ENCODE data around the gene LTBP1. TPM values are rescaled to one million over a fixed set of nuclear protein-coding genes. Genes with fewer than 3 reads are reported as not detected.
"Not testable (repeated sequence)": the region's sequence is repeated elsewhere in the genome, so short reads cannot be mapped to it uniquely, and the experiment has no call there.

LTBP1 gene
- total RNA-seq, 1 donor from 2014 or later = 29.7 TPM

GRCh38 chr2:33388996-33389395 lies 442.2 kb downstream of the LTBP1 start:
- H3K4me1 Mint-ChIP-seq (ENCODE audit: low read depth, unreplicated experiment) = peaks cover 9% of the 10 kb centered on the region
- no peak overlapping the region for H3K27ac Mint-ChIP-seq (ENCODE audit: unreplicated experiment)
- FAIRE-seq (no peak), DNase-seq (ENCODE audit: low read depth) (no peak)
- Histone ChIP-seq H3K36me3 (ENCODE audit: insufficient read depth, low read length) (peaks cover 8% of the 10 kb centered on the region), H3K4me2 (ENCODE audit: low read length) (no peak overlapping the region), H3K9ac (ENCODE audit: low read length) (no peak overlapping the region), H4K20me1 (ENCODE audit: insufficient read depth, low read length) (no peaks in the 10 kb centered on the region), H3K27ac (ENCODE audit: low read depth, low read length) (no peak overlapping the region), H3K4me3 (ENCODE audit: insufficient read depth, low read depth, low read length) (no peak overlapping the region), H2AFZ (ENCODE audit: low read depth, low read length) (no peak overlapping the region), H3K27me3 (ENCODE audit: insufficient read depth, low read length) (no peaks in the 10 kb centered on the region), H3K4me1 (ENCODE audit: insufficient read depth, low read length) (peaks cover 7% of the 10 kb centered on the region), H3K79me2 (ENCODE audit: insufficient read depth, low read length) (no peaks in the 10 kb centered on the region), H3K9me3 (ENCODE audit: insufficient read depth, low read depth, low read length) (no peaks in the 10 kb centered on the region)
- H3K4me3 Mint-ChIP-seq (ENCODE audit: unreplicated experiment) = no peak overlapping the region
- TF ChIP-seq, protein P1, sequence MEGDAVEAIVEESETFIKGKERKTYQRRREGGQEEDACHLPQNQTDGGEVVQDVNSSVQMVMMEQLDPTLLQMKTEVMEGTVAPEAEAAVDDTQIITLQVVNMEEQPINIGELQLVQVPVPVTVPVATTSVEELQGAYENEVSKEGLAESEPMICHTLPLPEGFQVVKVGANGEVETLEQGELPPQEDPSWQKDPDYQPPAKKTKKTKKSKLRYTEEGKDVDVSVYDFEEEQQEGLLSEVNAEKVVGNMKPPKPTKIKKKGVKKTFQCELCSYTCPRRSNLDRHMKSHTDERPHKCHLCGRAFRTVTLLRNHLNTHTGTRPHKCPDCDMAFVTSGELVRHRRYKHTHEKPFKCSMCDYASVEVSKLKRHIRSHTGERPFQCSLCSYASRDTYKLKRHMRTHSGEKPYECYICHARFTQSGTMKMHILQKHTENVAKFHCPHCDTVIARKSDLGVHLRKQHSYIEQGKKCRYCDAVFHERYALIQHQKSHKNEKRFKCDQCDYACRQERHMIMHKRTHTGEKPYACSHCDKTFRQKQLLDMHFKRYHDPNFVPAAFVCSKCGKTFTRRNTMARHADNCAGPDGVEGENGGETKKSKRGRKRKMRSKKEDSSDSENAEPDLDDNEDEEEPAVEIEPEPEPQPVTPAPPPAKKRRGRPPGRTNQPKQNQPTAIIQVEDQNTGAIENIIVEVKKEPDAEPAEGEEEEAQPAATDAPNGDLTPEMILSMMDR (IDR thresholded peaks at IDR 0.05; ENCODE audit: insufficient read depth, low read depth, low read length) = no peak
- no peak for TF ChIP-seq EZH2 (IDR thresholded peaks at IDR 0.05; ENCODE audit: insufficient read depth, low read length)
- H3K9me3 Mint-ChIP-seq (ENCODE audit: unreplicated experiment) = no peaks in the 10 kb centered on the region
- peaks cover 2% of the 10 kb centered on the region for H3K36me3 Mint-ChIP-seq (ENCODE audit: low read depth, unreplicated experiment)
- no peaks in the 10 kb centered on the region for H3K27me3 Mint-ChIP-seq (ENCODE audit: low read depth, unreplicated experiment)

DNA sequence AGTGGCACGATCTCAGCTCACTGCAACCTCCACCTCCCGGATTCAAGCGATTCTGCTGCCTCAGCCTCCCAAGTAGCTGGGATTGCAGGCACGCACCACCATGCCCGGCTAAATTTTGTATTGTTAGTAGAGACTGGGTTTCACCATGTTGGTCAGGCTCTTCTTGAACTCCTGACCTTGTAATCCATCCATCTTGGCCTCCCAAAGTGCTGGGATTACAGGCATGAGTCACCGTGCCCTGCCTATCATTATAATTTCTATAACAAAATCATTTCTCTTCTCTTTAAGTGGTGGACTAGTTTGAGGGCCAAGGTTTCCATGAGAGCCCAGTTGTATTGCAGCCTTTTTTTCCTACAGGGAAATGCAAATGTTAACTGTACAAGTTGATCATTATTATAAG lies 442.9 kb downstream of the LTBP1 start:
- H2AFZ ChIP-seq (ENCODE audit: low read depth, low read length); H3K27me3 ChIP-seq (ENCODE audit: insufficient read depth, low read length); H3K27me3 Mint-ChIP-seq (ENCODE audit: low read depth, unreplicated experiment); DNase-seq (ENCODE audit: low read depth); H3K4me1 Mint-ChIP-seq (ENCODE audit: low read depth, unreplicated experiment); H3K27ac Mint-ChIP-seq (ENCODE audit: unreplicated experiment); H3K27ac ChIP-seq (ENCODE audit: low read depth, low read length); H3K9me3 ChIP-seq (ENCODE audit: insufficient read depth, low read depth, low read length); H3K4me1 ChIP-seq (ENCODE audit: insufficient read depth, low read length); FAIRE-seq; H3K36me3 ChIP-seq (ENCODE audit: insufficient read depth, low read length); H3K9me3 Mint-ChIP-seq (ENCODE audit: unreplicated experiment); H3K79me2 ChIP-seq (ENCODE audit: insufficient read depth, low read length); H3K9ac ChIP-seq (ENCODE audit: low read length); H4K20me1 ChIP-seq (ENCODE audit: insufficient read depth, low read length); H3K4me3 Mint-ChIP-seq (ENCODE audit: unreplicated experiment); H3K4me2 ChIP-seq (ENCODE audit: low read length); H3K4me3 ChIP-seq (ENCODE audit: insufficient read depth, low read depth, low read length); H3K36me3 Mint-ChIP-seq (ENCODE audit: low read depth, unreplicated experiment): not testable (repeated sequence)

DNA sequence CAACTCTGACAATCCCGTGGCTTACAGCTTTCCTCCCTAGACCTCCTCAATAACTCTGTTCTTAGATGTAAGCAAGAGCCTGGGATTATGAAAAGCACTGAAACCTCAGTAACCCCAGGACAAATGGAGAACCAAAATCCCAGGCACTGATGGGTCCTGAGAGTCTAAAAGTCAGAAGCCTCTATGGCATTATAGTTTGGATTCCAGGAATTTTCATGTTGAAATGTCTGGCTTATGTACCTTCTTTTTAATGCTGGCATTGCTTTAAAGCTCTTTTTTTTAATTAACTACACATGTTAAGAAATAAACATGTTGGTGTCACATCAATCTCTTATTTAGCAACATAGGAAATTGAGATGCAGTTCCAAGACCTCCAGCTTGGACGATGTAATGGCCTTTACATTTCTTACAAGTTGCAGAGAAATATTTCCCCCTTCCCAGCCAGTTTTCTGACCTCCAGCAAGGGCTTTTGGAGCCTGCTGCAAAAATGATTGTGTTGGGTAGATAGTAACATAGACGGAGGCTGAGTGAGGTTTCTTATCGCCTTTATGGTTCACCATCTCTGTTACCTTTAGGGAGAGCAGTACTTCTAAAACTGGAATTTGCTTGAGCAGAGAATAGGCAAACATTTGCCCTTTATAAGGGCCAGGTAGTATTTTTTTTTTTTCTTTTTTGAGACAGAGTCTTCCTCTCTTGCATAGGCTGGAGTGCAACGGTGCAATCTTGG lies 444.9 kb downstream of the LTBP1 start:
- H3K27me3 Mint-ChIP-seq (ENCODE audit: low read depth, unreplicated experiment) = no peaks in the 10 kb centered on the region
- H3K9me3 Mint-ChIP-seq (ENCODE audit: unreplicated experiment) = peaks cover 1% of the 10 kb centered on the region
- Histone ChIP-seq H3K27ac (ENCODE audit: low read depth, low read length) (no peak overlapping the region), H3K36me3 (ENCODE audit: insufficient read depth, low read length) (peaks cover 8% of the 10 kb centered on the region), H3K9me3 (ENCODE audit: insufficient read depth, low read depth, low read length) (no peaks in the 10 kb centered on the region), H3K4me2 (ENCODE audit: low read length) (no peak overlapping the region), H3K9ac (ENCODE audit: low read length) (no peak overlapping the region), H3K4me1 (ENCODE audit: insufficient read depth, low read length) (peaks cover 7% of the 10 kb centered on the region), H3K4me3 (ENCODE audit: insufficient read depth, low read depth, low read length) (no peak overlapping the region), H3K27me3 (ENCODE audit: insufficient read depth, low read length) (no peaks in the 10 kb centered on the region), H2AFZ (ENCODE audit: low read depth, low read length) (no peak overlapping the region), H4K20me1 (ENCODE audit: insufficient read depth, low read length) (no peaks in the 10 kb centered on the region), H3K79me2 (ENCODE audit: insufficient read depth, low read length) (no peaks in the 10 kb centered on the region)
- no peak overlapping the region for H3K4me3 Mint-ChIP-seq (ENCODE audit: unreplicated experiment)
- FAIRE-seq (no peak), DNase-seq (ENCODE audit: low read depth) (no peak)
- no peak overlapping the region for H3K27ac Mint-ChIP-seq (ENCODE audit: unreplicated experiment)
- H3K4me1 Mint-ChIP-seq (ENCODE audit: low read depth, unreplicated experiment) = peaks cover 9% of the 10 kb centered on the region
- TF ChIP-seq, protein P1 (IDR thresholded peaks at IDR 0.05; ENCODE audit: insufficient read depth, low read depth, low read length) = no peak
- H3K36me3 Mint-ChIP-seq (ENCODE audit: low read depth, unreplicated experiment) = no peaks in the 10 kb centered on the region

Measured in astrocyte (in vitro differentiated cells and primary cell).